Activated naive CD4-positive, alpha-beta T cell treated with anti-CD3 and anti-CD28 coated beads, Interleukin-2, amount 10 ng/mL, durations not matched to agents 7 days and 5 days (primary cell): ENCODE results near the gene ZNF804A.

Source experiments
- CTCF ChIA-PET: fragments of 350-600 bp; sonication (Branson Sonifier 250); formaldehyde crosslinking; loops from one replicate; lab custom pipeline; 2021; ENCODE audit warnings: antibody characterized with exemption; lab: Charles Lee
- DNase-seq: peaks from one replicate; pipeline ENCODE4 v3.0.0-alpha.2; 2020
- H3K27ac Mint-ChIP-seq: one replicate; pipeline ENCODE4 v1.8.0; 2021; ENCODE audit warnings: mild to moderate bottlenecking, moderate library complexity, mixed read lengths
- H3K27me3 Mint-ChIP-seq: one replicate; pipeline ENCODE4 v1.8.0; 2021; ENCODE audit warnings: mild to moderate bottlenecking, mixed read lengths
- H3K36me3 Mint-ChIP-seq: one replicate; pipeline ENCODE4 v1.8.0; 2021; ENCODE audit warnings: mixed read lengths
- H3K4me1 Mint-ChIP-seq: one replicate; pipeline ENCODE4 v1.8.0; 2021; ENCODE audit warnings: mixed read lengths
- H3K4me3 Mint-ChIP-seq: one replicate; pipeline ENCODE4 v1.8.0; 2021; ENCODE audit warnings: mild to moderate bottlenecking, moderate library complexity, mixed read lengths
- H3K9me3 Mint-ChIP-seq: one replicate; pipeline ENCODE4 v1.8.0; 2021; ENCODE audit warnings: mixed read lengths

ZNF804A gene

GRCh38 chr2:184769686-184770085 lies 171.4 kb downstream of the ZNF804A start:
- H3K4me1 Mint-ChIP-seq: no peaks in the 10 kb centered on the region
- no peaks in the 10 kb centered on the region for H3K27me3 Mint-ChIP-seq
- H3K36me3 Mint-ChIP-seq: no peaks in the 10 kb centered on the region
- no peak overlapping the region for H3K4me3 Mint-ChIP-seq
- H3K27ac Mint-ChIP-seq: no peak overlapping the region
- no peak for DNase-seq
- no peaks in the 10 kb centered on the region for H3K9me3 Mint-ChIP-seq
- CTCF ChIA-PET: no interaction called here

GRCh38 chr2:184779777-184780176 lies 181.4 kb downstream of the ZNF804A start:
- H3K36me3 Mint-ChIP-seq: no peaks in the 10 kb centered on the region
- H3K4me1 Mint-ChIP-seq: no peaks in the 10 kb centered on the region
- no peaks in the 10 kb centered on the region for H3K27me3 Mint-ChIP-seq
- H3K9me3 Mint-ChIP-seq: peaks cover 7% of the 10 kb centered on the region
- no peak overlapping the region for H3K4me3 Mint-ChIP-seq
- CTCF ChIA-PET: no interaction called here
- no peak overlapping the region for H3K27ac Mint-ChIP-seq
- no peak for DNase-seq

GRCh38 chr2:184780384-184780783 lies 182.1 kb downstream of the ZNF804A start:
- Mint-ChIP-seq H3K27ac (no peak overlapping the region), H3K27me3 (no peaks in the 10 kb centered on the region), H3K9me3 (peaks cover 7% of the 10 kb centered on the region), H3K4me3 (no peak overlapping the region), H3K4me1 (no peaks in the 10 kb centered on the region), H3K36me3 (no peaks in the 10 kb centered on the region)
- DNase-seq: no peak
- CTCF ChIA-PET: no interaction called here

GRCh38 chr2:184780944-184781343 lies 182.6 kb downstream of the ZNF804A start:
- Mint-ChIP-seq H3K4me1 (no peaks in the 10 kb centered on the region), H3K27ac (no peak overlapping the region), H3K27me3 (no peaks in the 10 kb centered on the region), H3K4me3 (no peak overlapping the region), H3K9me3 (peaks cover 7% of the 10 kb centered on the region), H3K36me3 (no peaks in the 10 kb centered on the region)
- DNase-seq: no peak
- CTCF ChIA-PET: no interaction called here

- CTCF ChIA-PET: no interaction called here
- no peaks in the 10 kb centered on the region for H3K36me3 Mint-ChIP-seq
- DNase-seq: no peak
- peaks cover 5% of the 10 kb centered on the region for H3K9me3 Mint-ChIP-seq
- H3K4me1 Mint-ChIP-seq: no peaks in the 10 kb centered on the region
- no peaks in the 10 kb centered on the region for H3K27me3 Mint-ChIP-seq
- H3K27ac Mint-ChIP-seq: no peak overlapping the region
- H3K4me3 Mint-ChIP-seq: no peak overlapping the region
Measured at GRCh38 chr2:184783576-184783975, 185.2 kb downstream of the ZNF804A start.

- CTCF ChIA-PET: no interaction called here
- DNase-seq: no peak
- Mint-ChIP-seq H3K36me3 (no peaks in the 10 kb centered on the region), H3K4me3 (no peak overlapping the region), H3K9me3 (peaks cover 23% of the 10 kb centered on the region), H3K4me1 (no peaks in the 10 kb centered on the region), H3K27me3 (no peaks in the 10 kb centered on the region), H3K27ac (no peak overlapping the region)
Measured at GRCh38 chr2:184793176-184793575, 194.8 kb downstream of the ZNF804A start.

GRCh38 chr2:184799379-184799778 lies 201.1 kb downstream of the ZNF804A start:
- Mint-ChIP-seq H3K36me3 (no peaks in the 10 kb centered on the region), H3K27me3 (no peaks in the 10 kb centered on the region), H3K9me3 (peaks cover 7% of the 10 kb centered on the region), H3K4me3 (no peak overlapping the region), H3K4me1 (no peaks in the 10 kb centered on the region), H3K27ac (no peak overlapping the region)
- DNase-seq: no peak
- CTCF ChIA-PET: no interaction called here

- Mint-ChIP-seq H3K36me3 (no peaks in the 10 kb centered on the region), H3K27ac (no peak overlapping the region)
Measured at GRCh38 chr2:184814421-184814820, 216.1 kb downstream of the ZNF804A start.

GRCh38 chr2:184815824-184816223 lies 217.5 kb downstream of the ZNF804A start:
- no peaks in the 10 kb centered on the region for H3K4me1 Mint-ChIP-seq
- no peaks in the 10 kb centered on the region for H3K36me3 Mint-ChIP-seq
- no peak overlapping the region for H3K4me3 Mint-ChIP-seq
- CTCF ChIA-PET: no interaction called here
- no peak for DNase-seq
- H3K27ac Mint-ChIP-seq: no peak overlapping the region
- H3K27me3 Mint-ChIP-seq: no peaks in the 10 kb centered on the region
- peaks cover 4% of the 10 kb centered on the region for H3K9me3 Mint-ChIP-seq

More at GRCh38 chr2:184814421-184814820, 216.1 kb downstream of the ZNF804A start:
- CTCF ChIA-PET: no interaction called here
- no peak for DNase-seq
- no peaks in the 10 kb centered on the region for H3K27me3 Mint-ChIP-seq
- no peak overlapping the region for H3K4me3 Mint-ChIP-seq
- no peaks in the 10 kb centered on the region for H3K9me3 Mint-ChIP-seq
- no peaks in the 10 kb centered on the region for H3K4me1 Mint-ChIP-seq

- Mint-ChIP-seq H3K27ac (no peak overlapping the region), H3K36me3 (no peaks in the 10 kb centered on the region), H3K4me3 (no peak overlapping the region), H3K9me3 (peaks cover 4% of the 10 kb centered on the region), H3K4me1 (no peaks in the 10 kb centered on the region), H3K27me3 (no peaks in the 10 kb centered on the region)
- CTCF ChIA-PET: no interaction called here
- no peak for DNase-seq
Measured at GRCh38 chr2:184824597-184824996, 226.3 kb downstream of the ZNF804A start.

- no peak overlapping the region for H3K4me3 Mint-ChIP-seq
- H3K9me3 Mint-ChIP-seq: no peaks in the 10 kb centered on the region
- no peaks in the 10 kb centered on the region for H3K36me3 Mint-ChIP-seq
- CTCF ChIA-PET: no interaction called here
- no peaks in the 10 kb centered on the region for H3K27me3 Mint-ChIP-seq
- no peak overlapping the region for H3K27ac Mint-ChIP-seq
- no peaks in the 10 kb centered on the region for H3K4me1 Mint-ChIP-seq
- no peak for DNase-seq
Measured at GRCh38 chr2:184830531-184830930, 232.2 kb downstream of the ZNF804A start.

GRCh38 chr2:184834699-184835397 lies 236.5 kb downstream of the ZNF804A start:
- H3K36me3 Mint-ChIP-seq: no peaks in the 10 kb centered on the region
- no peak overlapping the region for H3K4me3 Mint-ChIP-seq
- CTCF ChIA-PET: interaction anchor here (0.7 kb wide), 1 partner anchor 102 kb away, joined by 3 read pairs; no protein-coding TSS in a partner anchor
- no peak overlapping the region for H3K27ac Mint-ChIP-seq
- H3K27me3 Mint-ChIP-seq: no peaks in the 10 kb centered on the region
- no peaks in the 10 kb centered on the region for H3K9me3 Mint-ChIP-seq
- DNase-seq: no peak
- no peaks in the 10 kb centered on the region for H3K4me1 Mint-ChIP-seq

- H3K4me1 Mint-ChIP-seq: no peaks in the 10 kb centered on the region
- no peak overlapping the region for H3K4me3 Mint-ChIP-seq
- CTCF ChIA-PET: no interaction called here
- no peaks in the 10 kb centered on the region for H3K9me3 Mint-ChIP-seq
- no peaks in the 10 kb centered on the region for H3K36me3 Mint-ChIP-seq
- DNase-seq: no peak
- H3K27me3 Mint-ChIP-seq: no peaks in the 10 kb centered on the region
- no peak overlapping the region for H3K27ac Mint-ChIP-seq
Measured at GRCh38 chr2:184835398-184835715, 237.0 kb downstream of the ZNF804A start.

GRCh38 chr2:184847331-184847730 lies 249.0 kb downstream of the ZNF804A start:
- Mint-ChIP-seq H3K4me1 (no peaks in the 10 kb centered on the region), H3K27me3 (no peaks in the 10 kb centered on the region), H3K27ac (no peak overlapping the region), H3K4me3 (no peak overlapping the region), H3K36me3 (no peaks in the 10 kb centered on the region), H3K9me3 (peaks cover 5% of the 10 kb centered on the region)
- CTCF ChIA-PET: interaction anchor here (1.0 kb wide), 1 partner anchor 21 kb away, joined by 3 read pairs; no protein-coding TSS in a partner anchor
- no peak for DNase-seq

GRCh38 chr2:184849516-184849915 lies 251.2 kb downstream of the ZNF804A start:
- no peak overlapping the region for H3K27ac Mint-ChIP-seq
- H3K9me3 Mint-ChIP-seq: peaks cover 5% of the 10 kb centered on the region
- no peaks in the 10 kb centered on the region for H3K36me3 Mint-ChIP-seq
- H3K4me3 Mint-ChIP-seq: no peak overlapping the region
- no peaks in the 10 kb centered on the region for H3K27me3 Mint-ChIP-seq
- CTCF ChIA-PET: no interaction called here
- no peak for DNase-seq
- no peaks in the 10 kb centered on the region for H3K4me1 Mint-ChIP-seq
